Liver (tissue), 9 donors: ENCODE data around the gene CENPC. TPM values are rescaled to one million over a fixed set of nuclear protein-coding genes. Genes with fewer than 3 reads are reported as not detected.

Experiments used
- DNase-seq: peaks from one replicate; pipeline ENCODE4 v3.0.0-alpha.2; 2017; ENCODE audit warnings: low spot score
- H3K27ac ChIP-seq, 2 donors: one replicate each; pipeline ENCODE4 v1.7.0; 2013; ENCODE audit warnings: inconsistent platforms in 2 of 2, low read length in 2 of 2, control low read depth in 1 of 2, low read depth in 1 of 2, mild to moderate bottlenecking in 1 of 2
- H3K27me3 ChIP-seq, 4 donors: one replicate each; pipeline versions ENCODE4 v1.6.1 to v1.7.0; 2013; ENCODE audit warnings: low read length in 3 of 4, inconsistent platforms in 1 of 4, mild to moderate bottlenecking in 1 of 4, moderate library complexity in 1 of 4; ENCODE audit not compliant: control insufficient read depth in 4 of 4, insufficient read depth in 4 of 4
- H3K36me3 ChIP-seq, 4 donors: one replicate each; pipeline versions ENCODE4 v1.6.1 to v1.7.0; 2013; ENCODE audit warnings: low read length in 3 of 4, mild to moderate bottlenecking in 3 of 4, low read depth in 1 of 4, moderate library complexity in 1 of 4; ENCODE audit not compliant: control insufficient read depth in 4 of 4, insufficient read depth in 3 of 4
- H3K4me1 ChIP-seq, 4 donors: one replicate each; pipeline versions ENCODE4 v1.6.1 to v1.7.0; 2013; ENCODE audit warnings: low read length in 3 of 4, mild to moderate bottlenecking in 3 of 4, moderate library complexity in 1 of 4; ENCODE audit not compliant: control insufficient read depth in 4 of 4, insufficient read depth in 4 of 4
- H3K4me3 ChIP-seq, 3 donors: one replicate each; pipeline versions ENCODE4 v1.6.1 to v1.7.0; 2013; ENCODE audit warnings: low read length in 3 of 3, control low read depth in 1 of 3, low read depth in 1 of 3, mild to moderate bottlenecking in 1 of 3
- H3K9ac ChIP-seq, 2 donors: one replicate each; pipeline ENCODE4 v1.7.0; 2013; ENCODE audit warnings: low read length in 2 of 2, mild to moderate bottlenecking in 2 of 2, moderate library complexity in 2 of 2, control low read depth in 1 of 2, low read depth in 1 of 2
- H3K9me3 ChIP-seq, 4 donors: one replicate each; pipeline versions ENCODE4 v1.6.1 to v1.7.0; 2013; ENCODE audit warnings: low read length in 3 of 4; ENCODE audit not compliant: control insufficient read depth in 4 of 4
- CTCF ChIP-seq: fragments of 150-350 bp; IDR thresholded peaks from 2 replicates; pipeline ENCODE4 v1.5.1; 2017; ENCODE audit warnings: improper control_type of control experiment, low read depth, low read length; ENCODE audit not compliant: missing input control
- EGR1 ChIP-seq, 2 donors: IDR thresholded peaks; 2 replicates each; pipeline ENCODE4 v1.6.1; 2016 to 2018; ENCODE audit warnings: antibody characterized with exemption in 2 of 2, low read depth in 2 of 2
- FOXA1 ChIP-seq: IDR thresholded peaks from 2 replicates; pipeline ENCODE4 v1.6.1; 2016; ENCODE audit warnings: antibody characterized with exemption
- FOXA2 ChIP-seq: IDR thresholded peaks from 2 replicates; pipeline ENCODE4 v1.6.1; 2016; ENCODE audit warnings: antibody characterized with exemption
- GABPA ChIP-seq, 2 donors: IDR thresholded peaks in 1 of 2; conservative IDR thresholded peaks in 1 of 2; 2 replicates each; pipeline ENCODE4 v1.6.1; 2016; ENCODE audit warnings: antibody characterized with exemption in 2 of 2, mild to moderate bottlenecking in 1 of 2, moderate library complexity in 1 of 2
- HNF4G ChIP-seq: IDR thresholded peaks from 2 replicates; pipeline ENCODE4 v1.6.1; 2016; ENCODE audit warnings: antibody characterized with exemption
- JUND ChIP-seq, 2 donors: IDR thresholded peaks; 2 replicates each; pipeline ENCODE4 v1.6.1; 2016; ENCODE audit warnings: antibody characterized with exemption in 2 of 2
- NR2F2 ChIP-seq: IDR thresholded peaks from 2 replicates; pipeline ENCODE4 v1.6.1; 2016; ENCODE audit warnings: antibody characterized with exemption
- RAD21 ChIP-seq, 2 donors: IDR thresholded peaks; 2 replicates each; pipeline ENCODE4 v1.6.1; 2016; ENCODE audit warnings: antibody characterized with exemption in 2 of 2, mild to moderate bottlenecking in 2 of 2
- REST ChIP-seq: IDR thresholded peaks from 2 replicates; pipeline ENCODE4 v1.6.1; 2016; ENCODE audit warnings: antibody characterized with exemption, mild to moderate bottlenecking
- RXRA ChIP-seq, 2 donors: IDR thresholded peaks; 2 replicates each; pipeline ENCODE4 v1.6.1; 2017 to 2018; ENCODE audit warnings: antibody characterized with exemption in 2 of 2, mild to moderate bottlenecking in 1 of 2
- SP1 ChIP-seq: IDR thresholded peaks from 2 replicates; pipeline ENCODE4 v1.6.1; 2018; ENCODE audit warnings: antibody characterized with exemption, mild to moderate bottlenecking
- YY1 ChIP-seq: IDR thresholded peaks from 2 replicates; pipeline ENCODE4 v1.6.1; 2016; ENCODE audit warnings: antibody characterized with exemption, mild to moderate bottlenecking
- WGBS: extraction: QIAGEN DNeasy Blood & Tissue Kit; methylation state at CpG from one replicate; pipeline ENCODE4 v1.1.7; 2013; 5-methylcytosine and 5-hydroxymethylcytosine counted together
- polyA plus RNA-seq, 2 donors: library from polyadenylated mRNA; stranded (reverse) in 1 of 2; unstranded in 1 of 2; fragments of 200-250 nt in 1 of 2; fragments of >200 nt in 1 of 2; fragmentation: Nextera tagmentation in 1 of 2; extraction: Ambion mirVana in 1 of 2; gene quantifications; one replicate each; pipeline versions ENCODE4 v1.2.1 to v1.2.3, GENCODE V29; 2013 to 2015
- total RNA-seq, 2 donors: library from RNA; depleted of rRNA; stranded (reverse); fragments of >200 nt; gene quantifications; one replicate each; pipeline ENCODE4 v1.2.3, GENCODE V29; 2014
- TF ChIP-seq, protein P1 (sequence below): IDR thresholded peaks from 2 replicates; pipeline ENCODE4 v1.6.1; 2016; ENCODE audit warnings: antibody characterized with exemption
- TF ChIP-seq, protein P2 (sequence below): IDR thresholded peaks from 2 replicates; pipeline ENCODE4 v1.6.1; 2016; ENCODE audit warnings: antibody characterized with exemption
- TF ChIP-seq, protein P3 (sequence below): IDR thresholded peaks from 2 replicates; pipeline ENCODE4 v1.6.1; 2016; ENCODE audit warnings: antibody characterized with exemption
- donor health status: healthy.
- donor health status: healthy.
- donor health status: healthy.
- donor health status: healthy.
- donor health status: healthy.

CENPC gene
- total and polyA plus RNA-seq, 4 donors: 1.9 to 14.9 (median 9.6) TPM

- TF ChIP-seq, protein P1, sequence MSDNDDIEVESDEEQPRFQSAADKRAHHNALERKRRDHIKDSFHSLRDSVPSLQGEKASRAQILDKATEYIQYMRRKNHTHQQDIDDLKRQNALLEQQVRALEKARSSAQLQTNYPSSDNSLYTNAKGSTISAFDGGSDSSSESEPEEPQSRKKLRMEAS: no peak
- TF ChIP-seq RXRA (IDR thresholded peaks at IDR 0.05) (no peak), FOXA2 (no peak), EGR1 (IDR thresholded peaks at IDR 0.05; ENCODE audit: low read depth in 2 of 2) (no peak), GABPA (IDR thresholded peaks at IDR 0.05 in 1 of 2, conservative IDR thresholded peaks at IDR 0.05 in 1 of 2) (no peak)
These were observed 76.5 kb downstream of the CENPC start (continued) for GRCh38 chr4:67468830-67469229.

- Histone ChIP-seq H3K4me1 (no peaks in the 10 kb centered on the region), H3K4me3 (no peak overlapping the region), H3K9ac (no peak overlapping the region), H3K27ac (no peak overlapping the region), H3K36me3 (peaks cover 0 to 7% (median 3%) of the 10 kb centered on the region in 4 donors), H3K27me3 (no peaks in the 10 kb centered on the region), H3K9me3 (no peaks in the 10 kb centered on the region)
- 96% methylated on average over 3 of the region's 3 CpGs for WGBS
- no peak for TF ChIP-seq REST
- TF ChIP-seq EGR1 (IDR thresholded peaks at IDR 0.05; ENCODE audit: low read depth in 2 of 2): no peak
- TF ChIP-seq GABPA (IDR thresholded peaks at IDR 0.05 in 1 of 2, conservative IDR thresholded peaks at IDR 0.05 in 1 of 2): no peak
- no peak for TF ChIP-seq HNF4G
- no peak for TF ChIP-seq NR2F2
- no peak for TF ChIP-seq FOXA1
- no peak for TF ChIP-seq FOXA2
- TF ChIP-seq YY1: no peak
- no peak for TF ChIP-seq JUND (IDR thresholded peaks at IDR 0.05)
- TF ChIP-seq CTCF: no peak
- TF ChIP-seq, protein P2, sequence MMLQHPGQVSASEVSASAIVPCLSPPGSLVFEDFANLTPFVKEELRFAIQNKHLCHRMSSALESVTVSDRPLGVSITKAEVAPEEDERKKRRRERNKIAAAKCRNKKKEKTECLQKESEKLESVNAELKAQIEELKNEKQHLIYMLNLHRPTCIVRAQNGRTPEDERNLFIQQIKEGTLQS: no peak
- no peak for TF ChIP-seq RXRA (IDR thresholded peaks at IDR 0.05)
- no peak for TF ChIP-seq RAD21 (IDR thresholded peaks at IDR 0.05)
- TF ChIP-seq, protein P1: no peak
- no peak for DNase-seq
These were observed 78.6 kb downstream of the CENPC start for GRCh38 chr4:67466751-67467150.

GRCh38 chr4:67465763-67466052 lies 79.6 kb downstream of the CENPC start:
- no peak overlapping the region for H3K27ac ChIP-seq
- no peaks in the 10 kb centered on the region for H3K27me3 ChIP-seq
- H3K36me3 ChIP-seq: peaks cover 0 to 2% (median 1%) of the 10 kb centered on the region in 4 donors
- no peak overlapping the region for H3K9ac ChIP-seq
- no peaks in the 10 kb centered on the region for H3K4me1 ChIP-seq
- DNase-seq: no peak
- no peak overlapping the region for H3K4me3 ChIP-seq
- H3K9me3 ChIP-seq: no peaks in the 10 kb centered on the region
- WGBS: 85% methylated on average over 4 of the region's 4 CpGs
- TF ChIP-seq GABPA (IDR thresholded peaks at IDR 0.05 in 1 of 2, conservative IDR thresholded peaks at IDR 0.05 in 1 of 2) (no peak), RXRA (IDR thresholded peaks at IDR 0.05) (no peak), SP1 (no peak), RAD21 (IDR thresholded peaks at IDR 0.05) (no peak), FOXA1 (no peak), FOXA2 (no peak), CTCF (no peak)
- TF ChIP-seq, protein P3, sequence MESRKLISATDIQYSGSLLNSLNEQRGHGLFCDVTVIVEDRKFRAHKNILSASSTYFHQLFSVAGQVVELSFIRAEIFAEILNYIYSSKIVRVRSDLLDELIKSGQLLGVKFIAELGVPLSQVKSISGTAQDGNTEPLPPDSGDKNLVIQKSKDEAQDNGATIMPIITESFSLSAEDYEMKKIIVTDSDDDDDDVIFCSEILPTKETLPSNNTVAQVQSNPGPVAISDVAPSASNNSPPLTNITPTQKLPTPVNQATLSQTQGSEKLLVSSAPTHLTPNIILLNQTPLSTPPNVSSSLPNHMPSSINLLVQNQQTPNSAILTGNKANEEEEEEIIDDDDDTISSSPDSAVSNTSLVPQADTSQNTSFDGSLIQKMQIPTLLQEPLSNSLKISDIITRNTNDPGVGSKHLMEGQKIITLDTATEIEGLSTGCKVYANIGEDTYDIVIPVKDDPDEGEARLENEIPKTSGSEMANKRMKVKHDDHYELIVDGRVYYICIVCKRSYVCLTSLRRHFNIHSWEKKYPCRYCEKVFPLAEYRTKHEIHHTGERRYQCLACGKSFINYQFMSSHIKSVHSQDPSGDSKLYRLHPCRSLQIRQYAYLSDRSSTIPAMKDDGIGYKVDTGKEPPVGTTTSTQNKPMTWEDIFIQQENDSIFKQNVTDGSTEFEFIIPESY: no peak
